Activated T-cell treated with anti-CD3 and anti-CD28 coated beads for 1 hour (primary cell): ENCODE results near the gene PNMA8C.
"Not testable (repeated sequence)": the region's sequence is repeated elsewhere in the genome, so short reads cannot be mapped to it uniquely, and the experiment has no call there.

Source experiments
- DNase-seq: peaks from one replicate; pipeline ENCODE4 v3.0.0-alpha.2; 2020; ENCODE audit warnings: low read depth

PNMA8C gene

GRCh38 chr19:46388311-46389095 lies 40.2 kb downstream of the PNMA8C start:
- DNase-seq = no peak

- DNase-seq = no peak
These were observed 41.0 kb downstream of the PNMA8C start for GRCh38 chr19:46387713-46388130.

- no peak for DNase-seq
These were observed 41.6 kb downstream of the PNMA8C start for GRCh38 chr19:46386996-46387712.

GRCh38 chr19:46386151-46386550 lies 42.6 kb downstream of the PNMA8C start:
- no peak for DNase-seq

- no peak for DNase-seq
These were observed 43.1 kb downstream of the PNMA8C start for GRCh38 chr19:46385636-46386035.

- no peak for DNase-seq
These were observed 44.3 kb downstream of the PNMA8C start for GRCh38 chr19:46384396-46384795.

- no peak for DNase-seq
These were observed 44.9 kb downstream of the PNMA8C start for GRCh38 chr19:46383846-46384245.

GRCh38 chr19:46383171-46383815 lies 45.4 kb downstream of the PNMA8C start:
- DNase-seq = no peak

- DNase-seq = no peak
These were observed 46.9 kb downstream of the PNMA8C start for GRCh38 chr19:46381756-46382345.

GRCh38 chr19:46381346-46381745 lies 47.4 kb downstream of the PNMA8C start:
- DNase-seq = no peak

- no peak for DNase-seq
These were observed 48.0 kb downstream of the PNMA8C start for GRCh38 chr19:46380690-46381089.

- DNase-seq = no peak
These were observed 50.5 kb downstream of the PNMA8C start for GRCh38 chr19:46378268-46378667.

- no peak for DNase-seq
These were observed 52.2 kb downstream of the PNMA8C start for GRCh38 chr19:46376241-46377153.

GRCh38 chr19:46375476-46376067 lies 53.2 kb downstream of the PNMA8C start:
- DNase-seq = not testable (repeated sequence)
